A549 treated with Hydrocortisone at 1 μM for 4 hours (cell line): Measurements from ENCODE around the gene SYNGR3. TPM values are rescaled to one million over a fixed set of nuclear protein-coding genes. Genes with fewer than 3 reads are reported as not detected.

Experiments
- total RNA-seq: library from RNA; stranded (reverse); fragments of 200-300 nt; extraction: Qiagen RNA extraction; gene quantifications from 5 replicates; pipeline ENCODE4 v1.2.3, GENCODE V29; 2022

Gene SYNGR3, protein sequence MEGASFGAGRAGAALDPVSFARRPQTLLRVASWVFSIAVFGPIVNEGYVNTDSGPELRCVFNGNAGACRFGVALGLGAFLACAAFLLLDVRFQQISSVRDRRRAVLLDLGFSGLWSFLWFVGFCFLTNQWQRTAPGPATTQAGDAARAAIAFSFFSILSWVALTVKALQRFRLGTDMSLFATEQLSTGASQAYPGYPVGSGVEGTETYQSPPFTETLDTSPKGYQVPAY
- 5.7 to 8.9 TPM (median 7.9 TPM) in 5 replicates for total RNA-seq

DNA sequence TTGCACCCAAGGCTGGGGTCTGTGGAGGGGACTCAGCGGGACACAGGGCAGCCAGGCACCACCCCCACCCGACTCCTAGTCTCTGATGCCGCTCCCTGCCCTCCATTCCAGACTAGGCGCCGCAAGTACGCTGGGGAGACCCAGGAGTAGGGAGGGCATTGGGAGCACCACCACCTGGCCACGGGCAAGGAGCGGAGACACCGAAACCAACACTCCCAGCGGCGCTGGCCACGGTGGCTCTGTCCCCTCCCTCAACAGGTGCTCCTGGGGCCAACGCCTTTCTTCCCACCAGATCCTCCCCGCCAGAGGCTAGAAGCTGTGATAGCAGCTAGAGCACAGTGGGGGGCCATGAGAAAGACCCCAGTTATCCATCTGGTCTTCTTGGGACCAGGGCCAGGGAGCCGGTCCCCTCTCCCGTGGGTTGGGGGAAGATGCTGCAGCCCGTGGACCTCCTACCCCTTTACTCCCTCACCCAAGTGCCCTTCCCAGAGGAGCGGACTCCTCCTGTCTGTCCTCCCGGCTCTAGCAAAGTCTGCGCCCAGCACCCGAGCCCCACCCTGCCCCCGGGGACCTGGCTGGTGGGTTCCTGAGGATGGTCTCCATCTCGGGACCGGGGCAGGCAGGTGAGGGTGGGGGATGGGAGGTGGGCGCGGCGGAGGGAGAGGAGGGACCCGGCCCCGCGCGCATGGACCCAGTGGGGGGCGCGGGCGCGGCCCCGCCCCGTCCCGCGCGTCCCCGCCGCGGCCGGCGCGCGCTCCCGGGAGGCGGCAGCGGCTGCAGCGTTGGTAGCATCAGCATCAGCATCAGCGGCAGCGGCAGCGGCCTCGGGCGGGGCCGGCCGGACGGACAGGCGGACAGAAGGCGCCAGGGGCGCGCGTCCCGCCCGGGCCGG, at the start of gene SYNGR3:
SYNGR3 (plus strand) TSS at position 762 of the 892 bp plus-strand sequence. CDS start 133 bp downstream, outside the sequence.

DNA sequence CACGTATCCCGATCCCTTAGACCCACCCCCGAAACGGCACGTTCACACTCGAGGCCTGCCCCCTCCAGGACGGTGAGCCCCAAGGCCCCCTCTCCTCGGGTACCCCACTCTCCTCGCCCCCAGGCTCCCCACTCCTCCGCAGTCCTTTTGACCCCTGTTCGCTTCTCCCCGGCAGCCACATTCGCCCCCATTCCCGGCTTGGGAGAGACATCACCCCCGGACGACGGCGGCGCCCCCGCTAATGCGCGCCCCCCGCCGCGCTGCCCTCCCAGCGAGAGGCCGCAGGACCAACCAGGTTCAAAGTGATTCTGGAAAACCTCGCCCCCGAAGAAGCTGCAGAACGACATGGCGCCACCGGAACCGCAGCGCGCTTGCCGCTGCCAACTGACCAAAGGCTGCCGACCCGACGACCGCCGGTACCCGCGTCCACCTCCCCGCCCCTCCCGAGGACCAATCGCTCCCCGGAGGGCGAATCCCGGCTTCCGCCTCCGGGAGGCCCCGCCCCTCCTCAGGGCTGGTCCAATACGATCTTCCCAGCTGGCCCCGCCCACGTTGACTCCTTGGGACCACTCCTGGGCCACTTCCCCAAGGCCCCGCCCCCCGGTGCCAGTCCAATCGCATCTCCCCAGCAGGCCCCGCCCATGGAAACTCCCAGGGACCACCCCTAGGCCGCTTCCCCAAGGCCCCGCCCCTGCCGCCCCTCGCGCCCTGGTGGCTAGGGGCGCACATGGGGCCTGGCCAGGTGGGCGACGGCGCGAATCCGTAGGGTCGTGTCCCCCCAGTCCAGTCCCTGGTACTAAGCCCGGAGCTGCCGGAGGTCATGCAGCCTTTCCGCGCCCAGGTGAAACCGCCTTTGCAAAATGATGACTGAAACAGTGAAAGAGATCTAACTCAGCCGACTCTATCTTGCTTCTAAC, 46.7 kb upstream of the SYNGR3 start, which contains the start of gene MSRB1:
MSRB1 (minus strand) TSS at position 390 of the 917 bp plus-strand sequence; CDS start at position 347, 43 bp downstream.

DNA sequence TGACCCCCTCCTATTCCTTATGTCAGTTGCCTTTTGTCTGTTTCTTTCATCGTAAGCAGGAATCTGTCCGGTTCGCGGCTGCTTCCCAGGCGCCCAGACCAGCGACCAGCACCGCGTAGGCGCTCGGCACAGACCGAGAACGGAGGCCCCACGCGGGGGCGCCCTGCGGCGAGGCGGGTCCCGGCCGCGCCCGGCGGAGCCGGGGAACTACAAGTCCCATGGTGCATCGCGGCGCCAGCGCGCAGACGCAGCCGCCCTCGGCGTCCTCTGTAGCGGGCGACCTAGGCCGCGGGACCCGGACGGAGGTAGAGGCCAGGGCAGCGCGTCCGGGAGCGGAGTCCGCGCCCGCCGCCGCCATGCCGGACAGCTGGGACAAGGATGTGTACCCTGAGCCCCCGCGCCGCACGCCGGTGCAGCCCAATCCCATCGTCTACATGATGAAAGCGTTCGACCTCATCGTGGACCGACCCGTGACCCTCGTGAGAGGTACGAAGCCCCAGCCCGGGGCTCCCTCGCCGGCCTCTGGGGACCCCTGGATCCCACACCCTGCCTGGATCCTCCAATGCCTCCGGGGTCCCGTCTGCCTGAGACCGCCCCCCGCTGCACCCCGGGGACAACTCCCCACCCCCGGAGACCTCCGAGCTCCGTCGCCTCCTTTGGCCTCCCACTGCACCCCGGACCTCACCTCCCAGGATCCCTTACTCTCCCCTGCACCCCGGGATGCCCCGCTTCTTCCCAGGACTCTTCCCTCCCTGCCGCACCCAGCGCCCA, 30.3 kb upstream of the SYNGR3 start, which contains the start of gene NDUFB10:
NDUFB10 (plus strand) TSS at position 270 of the 771 bp plus-strand sequence; CDS start at position 357, 87 bp downstream.

DNA sequence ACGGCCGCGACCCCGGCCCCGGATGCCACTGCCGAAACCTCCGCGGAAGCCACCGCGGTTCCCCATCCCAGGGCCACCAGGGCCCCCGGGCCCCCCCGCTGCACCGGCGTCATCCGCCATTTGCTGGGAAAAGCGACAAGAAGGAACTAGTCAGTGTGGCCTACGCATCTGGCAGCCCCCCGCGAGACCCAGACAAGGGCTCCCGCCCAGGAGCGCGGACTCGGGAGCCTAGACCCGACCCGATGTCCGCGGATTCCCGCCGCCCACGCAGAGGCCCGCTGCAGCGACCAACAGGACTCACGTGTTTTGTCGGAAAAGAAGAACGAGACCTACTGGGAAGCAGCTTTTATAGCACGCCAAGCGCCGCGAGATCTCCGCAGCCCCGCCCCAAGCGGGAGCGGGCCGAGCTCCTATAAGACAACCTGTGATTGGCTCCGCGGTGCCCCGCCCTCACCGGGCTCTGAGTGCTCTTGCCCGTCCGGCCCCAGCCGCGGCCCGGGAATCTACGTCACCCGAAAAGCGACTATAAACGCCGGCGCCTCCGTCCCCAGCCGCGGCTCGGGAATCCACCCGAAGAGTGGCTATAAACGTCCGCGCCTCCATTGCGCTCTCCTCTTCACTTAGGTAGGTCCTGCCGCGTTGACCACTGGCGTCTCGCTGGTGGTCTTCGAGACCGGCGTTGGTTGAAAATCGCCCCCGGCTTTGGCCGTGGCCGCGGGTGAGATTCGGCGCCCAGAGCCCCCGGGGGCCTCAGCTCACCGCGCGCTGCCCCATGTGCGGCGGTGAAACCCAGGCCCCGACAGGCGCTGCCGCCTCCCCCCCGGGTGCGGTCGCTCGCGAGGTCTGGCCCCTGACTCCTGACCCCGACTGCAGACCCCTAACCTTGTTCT, 25.0 kb upstream of the SYNGR3 start, which contains the start of gene RPS2:
RPS2 (minus strand) TSS at position 321 of the 890 bp plus-strand sequence; CDS start at position 120, 201 bp downstream.

DNA sequence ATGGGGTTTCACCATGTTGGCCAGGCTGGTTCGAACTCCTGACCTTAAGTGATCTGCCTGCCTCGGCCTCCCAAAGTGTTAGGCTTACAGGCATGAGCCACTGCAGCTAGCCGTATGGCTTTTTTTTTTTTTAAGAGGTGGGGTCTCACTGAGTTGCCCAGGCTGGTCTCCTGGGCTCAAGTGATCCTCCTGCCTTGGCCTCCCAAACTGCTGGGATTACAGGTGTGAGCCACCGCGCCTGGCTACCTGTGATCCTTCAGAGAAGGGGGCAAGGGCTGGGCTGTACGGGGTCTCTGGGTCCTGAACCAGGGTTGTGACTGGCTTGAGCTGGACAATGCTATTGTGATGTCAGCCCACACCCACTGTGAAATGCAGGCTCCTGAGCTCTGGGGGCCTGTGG, 23.3 kb upstream of the SYNGR3 start, which contains the start of gene RNF151:
RNF151 (plus strand) TSS at position 397 of the 400 bp plus-strand sequence. CDS start 26 bp downstream, outside the sequence.

DNA sequence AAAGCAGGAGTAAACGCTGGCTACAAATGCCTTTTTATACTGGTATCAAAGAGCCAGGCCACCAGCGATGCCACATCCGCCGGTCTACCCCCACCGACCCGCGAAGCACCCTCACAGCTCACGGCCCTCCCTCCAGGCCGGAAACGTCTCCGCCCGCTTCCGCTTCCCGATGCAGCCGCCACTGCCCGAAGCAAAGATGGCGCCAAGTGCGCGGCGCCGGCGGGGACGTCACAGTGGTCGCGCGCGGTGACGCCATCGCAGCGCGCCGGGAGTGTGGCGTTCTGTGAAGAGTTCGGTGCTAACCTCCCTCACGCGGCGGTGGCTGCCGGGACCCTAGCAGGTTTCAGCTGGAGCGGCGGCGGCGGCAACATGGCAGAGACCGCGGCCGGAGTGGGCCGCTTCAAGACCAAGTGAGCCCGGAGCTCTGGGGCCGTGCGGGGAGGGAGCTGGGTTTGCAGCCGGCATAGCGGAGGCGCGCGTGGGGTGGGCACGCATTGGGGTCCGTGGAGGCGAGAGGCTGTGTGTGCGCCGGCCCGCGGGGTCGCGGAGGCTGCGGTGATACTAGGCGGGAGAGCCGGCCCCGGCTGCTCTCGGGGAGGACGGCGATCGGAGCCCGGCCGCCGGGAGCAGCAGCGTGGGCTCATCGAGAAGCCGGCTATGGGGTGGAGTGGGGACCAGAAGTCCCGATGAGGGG, 17.8 kb upstream of the SYNGR3 start, which contains the start of gene TBL3:
TBL3 (plus strand) TSS at position 258 of the 694 bp plus-strand sequence; CDS start at position 370, 112 bp downstream.

DNA sequence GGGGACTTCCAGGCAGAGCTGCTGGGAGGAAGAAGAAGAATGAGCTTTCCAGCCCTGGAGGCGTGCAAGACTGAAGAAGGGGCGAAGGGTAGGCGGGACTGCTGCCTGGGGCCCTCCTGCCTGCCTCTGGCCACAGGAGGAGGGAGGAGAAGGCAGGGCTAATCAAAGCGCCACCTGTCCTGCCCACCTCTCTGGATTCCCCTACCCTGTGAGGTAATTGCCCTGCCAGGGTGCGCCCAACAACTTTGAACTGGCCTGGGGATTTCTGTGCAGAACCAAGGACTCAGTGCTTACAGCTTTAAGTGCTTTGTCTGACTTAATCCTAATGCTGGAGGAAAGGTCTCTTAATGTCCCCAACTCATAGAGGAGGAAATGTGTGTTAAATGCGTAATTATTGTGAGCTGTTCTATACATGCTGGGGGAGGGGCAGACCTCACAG, 8.4 kb upstream of the SYNGR3 start, which contains the start of gene NOXO1:
NOXO1 (minus strand) TSS at position 72 of the 439 bp plus-strand sequence. CDS start 290 bp downstream, outside the sequence.

DNA sequence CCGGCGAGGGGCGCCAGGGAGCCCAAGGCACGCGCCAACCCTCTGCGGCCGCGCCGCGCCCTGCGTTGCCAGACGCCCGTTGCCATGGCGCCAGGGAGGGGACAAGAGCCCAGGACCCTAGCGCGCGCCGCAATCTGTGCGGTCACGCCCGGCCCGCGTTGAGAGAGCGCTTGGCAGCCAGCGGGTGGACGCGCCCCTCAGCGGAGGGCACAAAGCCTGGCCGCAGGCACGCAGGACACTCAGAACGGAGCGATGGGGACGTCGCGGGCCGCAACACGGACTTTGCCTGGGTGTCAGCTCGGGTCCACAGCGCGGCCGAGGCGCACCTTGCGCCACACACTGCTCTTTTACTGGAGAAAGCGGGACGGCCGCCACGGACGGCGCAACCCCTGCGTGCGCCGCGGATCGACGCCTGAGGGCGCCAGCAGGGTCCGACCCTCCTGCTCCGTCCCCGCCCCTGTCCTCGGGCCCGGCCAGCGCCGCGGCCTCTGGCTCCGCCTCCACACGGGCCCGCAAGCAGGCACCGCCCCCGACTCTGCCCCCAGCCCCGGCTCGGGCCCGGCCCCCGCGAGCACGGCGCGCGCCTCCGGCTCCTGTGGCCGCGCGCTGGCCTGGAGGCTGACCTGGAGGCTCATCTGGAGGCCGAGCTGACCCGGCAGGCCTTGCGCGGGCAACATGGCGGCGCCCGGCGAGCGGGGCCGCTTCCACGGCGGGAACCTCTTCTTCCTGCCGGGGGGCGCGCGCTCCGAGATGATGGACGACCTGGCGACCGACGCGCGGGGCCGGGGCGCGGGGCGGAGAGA, 6.0 kb upstream of the SYNGR3 start, which contains the start of gene GFER:
GFER (plus strand) TSS at position 650 of the 803 bp plus-strand sequence; CDS start at position 676, 26 bp downstream.

DNA sequence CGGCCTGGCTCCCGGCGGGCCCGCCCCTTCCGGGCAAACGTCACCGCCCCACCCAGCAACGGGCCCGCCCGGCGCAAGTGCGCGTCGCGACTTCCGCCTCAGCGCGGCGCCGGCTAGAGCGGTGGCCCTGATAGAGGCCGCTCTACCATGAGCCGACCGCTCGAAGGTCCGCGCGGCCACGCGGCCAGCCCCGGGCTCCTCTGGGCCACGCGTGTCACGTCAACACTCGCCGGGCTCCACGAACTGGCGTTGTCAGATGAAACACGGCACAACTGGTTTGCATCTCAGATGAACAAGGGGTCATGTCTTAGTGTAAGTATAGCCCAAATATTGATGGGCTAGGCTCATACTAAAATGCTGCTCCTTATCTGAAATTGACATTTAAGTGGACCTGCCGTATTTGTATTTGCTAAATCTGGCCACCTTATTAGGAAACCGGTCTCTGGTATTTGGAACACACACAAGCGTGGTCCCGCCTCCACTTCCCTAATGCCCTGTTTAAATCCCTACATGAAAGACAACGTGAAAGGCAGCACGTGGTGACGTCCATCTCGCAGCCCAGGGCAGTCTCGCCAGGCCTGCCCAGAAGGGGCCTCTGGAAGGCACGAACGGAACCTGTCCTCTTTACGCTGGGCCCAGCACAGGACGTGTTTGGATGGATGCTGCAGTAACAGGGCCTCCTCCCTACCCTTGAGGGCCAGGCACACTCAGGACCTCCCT, 20.2 kb downstream of the SYNGR3 start, which contains the start of gene ZNF598:
ZNF598 (minus strand) TSS at position 31 of the 720 bp plus-strand sequence.

DNA sequence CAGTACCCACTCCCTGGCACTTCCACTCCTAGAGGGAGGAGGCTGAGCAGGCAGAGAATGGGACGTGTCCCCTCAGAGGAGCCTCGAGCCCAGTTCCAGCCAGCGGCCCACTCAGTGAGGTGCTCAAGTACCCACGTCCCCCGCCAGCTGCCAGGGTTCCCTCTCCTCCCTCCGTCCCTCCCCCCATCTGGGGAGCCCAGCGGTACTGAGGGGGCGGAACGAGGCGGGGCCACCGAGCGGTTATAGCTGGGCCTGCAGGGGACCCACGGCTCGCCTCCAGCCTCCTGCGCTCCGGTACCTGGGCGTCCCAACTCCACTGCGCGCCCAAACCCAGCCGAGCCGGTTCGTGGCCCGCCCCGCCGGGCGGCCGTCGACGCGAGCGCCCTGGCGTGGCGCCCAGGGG, 29.7 kb downstream of the SYNGR3 start, which contains the start of gene NPW:
NPW (plus strand) TSS at position 268 of the 403 bp plus-strand sequence.

DNA sequence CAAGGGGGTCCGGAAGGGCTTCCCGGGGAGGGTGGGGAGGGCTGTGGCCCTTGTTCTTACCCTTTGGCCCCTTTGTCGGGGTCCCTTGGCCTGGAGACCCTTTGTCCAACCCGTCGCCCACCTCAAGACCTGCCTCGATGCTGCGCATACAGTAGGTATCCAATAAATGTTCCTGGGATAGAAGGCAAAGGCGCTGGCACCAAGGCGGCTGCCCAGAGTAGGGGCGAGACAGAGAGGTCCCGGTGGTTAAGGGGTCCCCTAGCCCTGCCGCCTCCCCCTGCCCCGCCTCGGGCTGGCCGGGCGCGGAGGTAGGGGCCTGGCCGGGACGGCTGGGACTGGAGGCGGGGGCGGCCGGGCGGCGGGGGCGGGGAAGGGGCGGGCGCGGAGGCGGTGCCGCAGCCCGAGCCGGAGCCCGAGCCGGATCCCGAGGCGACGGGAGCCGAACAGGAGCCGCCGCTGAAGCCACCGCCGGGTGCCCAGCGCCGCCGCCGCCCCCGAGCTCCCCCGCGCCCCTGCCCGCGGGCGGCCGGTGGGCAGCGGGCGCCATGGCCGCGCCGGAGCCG, 36.8 kb downstream of the SYNGR3 start, which contains the start of gene NHERF2:
NHERF2 (plus strand) TSS at position 442 of the 563 bp plus-strand sequence; CDS start at position 546, 104 bp downstream.

Other genes starting within 250 kb of the SYNGR3 start
- 26.6 to 61.2 TPM (median 60.2 TPM) in 5 replicates for gene NME3, start 218.4 kb upstream of the SYNGR3 start, total RNA-seq
- 7.3 to 10.3 TPM (median 10.0 TPM) in 5 replicates for gene EME2, start 217.2 kb upstream of the SYNGR3 start, total RNA-seq
- gene MRPS34, start 216.8 kb upstream of the SYNGR3 start, total RNA-seq = 152 to 264 TPM (median 244 TPM) in 5 replicates
- 17.7 to 28.2 TPM (median 24.7 TPM) in 5 replicates for gene SPSB3, start 207.4 kb upstream of the SYNGR3 start, total RNA-seq
- 57.8 to 83.0 TPM (median 82.4 TPM) in 5 replicates for gene NUBP2, start 207.0 kb upstream of the SYNGR3 start, total RNA-seq
- 0.06 to 0.21 TPM (median 0.10 TPM) in 4 of 5 replicates, not detected in the other for gene IGFALS, start 196.3 kb upstream of the SYNGR3 start, total RNA-seq
- gene HAGH, start 163.1 kb upstream of the SYNGR3 start, total RNA-seq = 60.7 to 69.0 TPM (median 64.0 TPM) in 5 replicates
- gene FAHD1, start 162.8 kb upstream of the SYNGR3 start, total RNA-seq = 45.5 to 52.7 TPM (median 47.8 TPM) in 5 replicates
- 1.1 to 1.6 TPM (median 1.3 TPM) in 5 replicates for gene MEIOB, start 117.8 kb upstream of the SYNGR3 start, total RNA-seq
- 0.83 to 2.1 TPM (median 1.8 TPM) in 5 replicates for gene HS3ST6, start 71.6 kb upstream of the SYNGR3 start, total RNA-seq
- gene MSRB1, start 46.8 kb upstream of the SYNGR3 start, total RNA-seq = 33.7 to 43.6 TPM (median 40.0 TPM) in 5 replicates
- 0.10 TPM in 1 of 5 replicates, not detected in the others for gene RPL3L, start 35.3 kb upstream of the SYNGR3 start, total RNA-seq
- 245 to 283 TPM (median 249 TPM) in 5 replicates for gene NDUFB10, start 30.4 kb upstream of the SYNGR3 start, total RNA-seq
- gene RPS2, start 25.1 kb upstream of the SYNGR3 start, total RNA-seq = 3,439 to 5,329 TPM (median 5,152 TPM) in 5 replicates
- 0.14 TPM in 1 of 5 replicates, not detected in the others for gene RNF151, start 23.1 kb upstream of the SYNGR3 start, total RNA-seq
- gene TBL3, start 17.9 kb upstream of the SYNGR3 start, total RNA-seq = 32.4 to 40.8 TPM (median 37.5 TPM) in 5 replicates
- gene NOXO1, start 8.5 kb upstream of the SYNGR3 start, total RNA-seq = 0.17 to 0.29 TPM (median 0.20 TPM) in 5 replicates
- gene GFER, start 5.8 kb upstream of the SYNGR3 start, total RNA-seq = 25.6 to 46.4 TPM (median 39.9 TPM) in 5 replicates
- 53.2 to 59.8 TPM (median 55.6 TPM) in 5 replicates for gene ZNF598, start 19.9 kb downstream of the SYNGR3 start, total RNA-seq
- 0.40 to 1.3 TPM (median 0.85 TPM) in 5 replicates for gene NPW, start 29.8 kb downstream of the SYNGR3 start, total RNA-seq
- 49.8 to 63.3 TPM (median 62.7 TPM) in 5 replicates for gene NHERF2, start 36.9 kb downstream of the SYNGR3 start, total RNA-seq
- gene NTHL1, start 57.9 kb downstream of the SYNGR3 start, total RNA-seq = 37.0 to 48.3 TPM (median 45.0 TPM) in 5 replicates
- 33.2 to 41.6 TPM (median 39.4 TPM) in 5 replicates for gene TSC2, start 58.0 kb downstream of the SYNGR3 start, total RNA-seq
- gene PKD1, start 145.9 kb downstream of the SYNGR3 start, total RNA-seq = 42.8 to 51.1 TPM (median 46.6 TPM) in 5 replicates
- gene RAB26, start 158.7 kb downstream of the SYNGR3 start, total RNA-seq = 2.5 to 4.5 TPM (median 3.5 TPM) in 5 replicates
- gene TRAF7, start 165.8 kb downstream of the SYNGR3 start, total RNA-seq = 43.6 to 52.2 TPM (median 48.9 TPM) in 5 replicates
- 0.36 to 1.3 TPM (median 0.64 TPM) in 5 replicates for gene CASKIN1, start 206.6 kb downstream of the SYNGR3 start, total RNA-seq
- 40.9 to 53.8 TPM (median 47.3 TPM) in 5 replicates for gene MLST8, start 215.5 kb downstream of the SYNGR3 start, total RNA-seq
- gene BRICD5, start 220.9 kb downstream of the SYNGR3 start, total RNA-seq = 3.7 to 4.9 TPM (median 4.6 TPM) in 5 replicates
- 14.8 to 33.1 TPM (median 32.4 TPM) in 5 replicates for gene PGP, start 224.9 kb downstream of the SYNGR3 start, total RNA-seq
- gene E4F1, start 233.6 kb downstream of the SYNGR3 start, total RNA-seq = 19.8 to 26.0 TPM (median 22.9 TPM) in 5 replicates
- gene DNASE1L2, start 246.5 kb downstream of the SYNGR3 start, total RNA-seq = 0.48 to 1.4 TPM (median 1.2 TPM) in 5 replicates